GM23248 (cell line): ENCODE data around the gene DACH1.

ENCODE experiments used
- EZH2 ChIP-seq: fragments of 200-600 bp; sonication (generic); IDR thresholded peaks from 2 replicates; pipeline ENCODE4 v1.6.1; 2018; ENCODE audit warnings: antibody characterized with exemption, mild to moderate bottlenecking; ENCODE audit not compliant: insufficient read depth, poor library complexity, severe bottlenecking
- EZH2phosphoT487 ChIP-seq: fragments of 200-600 bp; sonication (generic); IDR thresholded peaks from 2 replicates; pipeline ENCODE4 v1.6.1; 2018; ENCODE audit warnings: antibody characterized with exemption, moderate library complexity, mild to moderate bottlenecking, low read depth; ENCODE audit not compliant: insufficient read depth

DNA sequence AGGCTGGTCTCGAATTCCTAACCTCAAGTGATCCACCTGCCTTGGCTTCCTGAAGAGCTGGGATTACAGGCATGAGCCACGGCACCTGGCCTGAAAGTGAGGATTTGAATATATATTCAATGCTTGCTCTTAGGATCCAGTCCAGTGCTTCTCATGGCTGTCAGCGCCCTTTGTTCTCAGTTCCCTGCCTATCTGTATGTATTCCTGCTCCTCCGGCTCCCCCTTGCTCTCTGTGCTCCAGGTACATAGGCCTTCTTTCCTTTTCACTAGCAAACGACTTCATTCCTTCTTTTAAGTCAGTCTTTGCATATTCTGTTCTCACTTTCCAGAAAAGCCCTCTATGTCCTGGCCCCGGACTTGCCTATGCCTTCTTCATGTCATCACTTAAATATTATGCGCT, 232.8 kb downstream of the DACH1 start:
- no peak for TF ChIP-seq EZH2
- no peak for TF ChIP-seq EZH2phosphoT487
